HL-60 (cell line): ENCODE data around the gene ASB18.

ENCODE experiments used
- DNase-seq, 2 experiments: peaks; one replicate each; pipeline ENCODE4 v3.0.0-alpha.2; 2010 to 2020; ENCODE audit warnings: low read depth in 1 of 2, low spot score in 1 of 2
- H3K27ac ChIP-seq: fragments of 250-450 bp; sonication (Bioruptor Pico); replicated peaks from 2 replicates; pipeline ENCODE4 v1.5.1; 2020; ENCODE audit warnings: mild to moderate bottlenecking, moderate library complexity
- H3K27me3 ChIP-seq: fragments of 250-450 bp; sonication (Bioruptor Pico); 2 replicates; pipeline ENCODE4 v1.5.1; 2021; ENCODE audit warnings: mild to moderate bottlenecking, moderate library complexity; ENCODE audit not compliant: insufficient read depth, poor library complexity, severe bottlenecking
- H3K4me3 ChIP-seq: replicated peaks from 2 replicates; pipeline ENCODE4 v1.5.1; 2011; ENCODE audit warnings: mild to moderate bottlenecking, control low read depth, low read length; ENCODE audit not compliant: insufficient read depth
- CTCF ChIP-seq: IDR thresholded peaks from one replicate; pipeline ENCODE4 v1.5.1; 2011; ENCODE audit warnings: low read length, control low read depth, inconsistent platforms; ENCODE audit not compliant: insufficient read depth
- GABPA ChIP-seq: IDR thresholded peaks from 2 replicates; pipeline ENCODE4 v1.6.1; 2012; ENCODE audit warnings: low read depth
- POLR2AphosphoS5 ChIP-seq: IDR thresholded peaks from 2 replicates; pipeline ENCODE4 v1.6.1; 2012; ENCODE audit warnings: low read depth
- REST ChIP-seq: IDR thresholded peaks from 2 replicates; pipeline ENCODE4 v1.6.1; 2012; ENCODE audit warnings: low read depth; ENCODE audit not compliant: insufficient replicate concordance
- SPI1 ChIP-seq: IDR thresholded peaks from 2 replicates; pipeline ENCODE4 v1.6.1; 2012; ENCODE audit warnings: low read depth, mild to moderate bottlenecking, borderline replicate concordance

Gene ASB18

DNA sequence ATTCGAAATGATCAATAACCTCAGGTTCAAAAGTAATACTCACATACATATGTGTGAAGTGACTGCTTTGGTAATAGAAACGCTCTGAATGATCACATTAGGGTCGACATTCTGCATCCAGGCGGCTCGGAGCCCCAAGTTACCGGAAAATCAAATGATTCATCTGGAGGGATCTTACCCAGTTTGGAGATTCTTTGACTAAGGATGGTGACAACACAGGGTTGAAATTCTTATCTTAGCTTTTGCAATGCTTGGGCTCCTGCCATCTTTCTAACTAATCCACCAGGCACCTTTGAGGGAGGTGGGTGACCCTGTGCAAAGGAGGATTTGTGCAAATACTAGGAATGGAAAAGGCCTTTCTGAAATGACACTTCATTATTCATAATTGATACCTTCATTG, 106.8 kb downstream of the ASB18 start:
- H3K4me3 ChIP-seq, result no peak overlapping the region
- no peaks in the 10 kb centered on the region for H3K27me3 ChIP-seq
- H3K27ac ChIP-seq, result no peak overlapping the region
- TF ChIP-seq CTCF, result no peak
- no peak for TF ChIP-seq REST
- no peak for TF ChIP-seq SPI1
- TF ChIP-seq POLR2AphosphoS5, result no peak
- no peak for TF ChIP-seq GABPA
- DNase-seq, result no peak

DNA sequence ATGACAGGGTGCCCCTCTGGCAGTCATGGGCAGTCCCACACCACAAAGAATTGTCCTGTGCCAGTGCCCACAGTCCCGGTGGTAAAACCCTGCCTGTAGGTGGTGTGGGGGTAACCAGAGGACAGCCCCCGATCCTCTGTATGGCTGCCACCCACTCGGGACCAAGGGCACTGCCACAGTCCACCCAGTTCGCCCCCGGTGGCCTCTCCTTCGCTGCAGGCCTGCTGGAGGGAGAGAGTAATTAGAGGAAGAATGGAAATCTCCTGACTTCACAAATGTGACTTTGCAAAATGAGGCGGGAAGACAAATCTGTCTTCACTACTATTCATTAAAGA, 107.4 kb downstream of the ASB18 start:
- no peak for TF ChIP-seq POLR2AphosphoS5
- TF ChIP-seq SPI1, result no peak
- no peak for TF ChIP-seq GABPA
- no peak for TF ChIP-seq CTCF
- no peak for TF ChIP-seq REST
- H3K27me3 ChIP-seq, result no peaks in the 10 kb centered on the region
- no peak overlapping the region for H3K4me3 ChIP-seq
- DNase-seq, result no peak
- no peak overlapping the region for H3K27ac ChIP-seq

- H3K27ac ChIP-seq, result no peak overlapping the region
- H3K4me3 ChIP-seq, result no peak overlapping the region
- TF ChIP-seq POLR2AphosphoS5 (no peak), SPI1 (no peak), CTCF (no peak), REST (no peak), GABPA (no peak)
- no peaks in the 10 kb centered on the region for H3K27me3 ChIP-seq
- no peak for DNase-seq
Observed at GRCh38 chr2:236156095-236156859, 107.9 kb downstream of the ASB18 start.
